Endothelial cell of umbilical vein (primary cell): ENCODE results near the gene RAD51B. TPM values are rescaled to one million over a fixed set of nuclear protein-coding genes. Genes with fewer than 3 reads are reported as not detected.

Experiments used
- BruUV-seq: library from RNA; stranded (reverse); fragments of 400-500 nt; replicated peaks from 2 replicates; lab custom pipeline; 2021; lab: Mats Ljungman, UMichigan
- CTCF ChIA-PET: fragments of 300-600, 350-600 bp; sonication (Branson Sonifier 250); formaldehyde crosslinking; loops from one replicate; lab custom pipeline; 2021; ENCODE audit warnings: antibody characterized with exemption, inconsistent platforms; lab: Charles Lee
- POLR2A ChIA-PET: fragments of 300-600, 350-600 bp; sonication (Branson Sonifier 250); formaldehyde crosslinking; loops from one replicate; lab custom pipeline; 2021; ENCODE audit warnings: antibody characterized with exemption, inconsistent platforms; lab: Charles Lee
- DNase-seq: peaks from one replicate; pipeline ENCODE4 v3.0.0-alpha.2; 2011; ENCODE audit warnings: low read depth, low spot score
- FAIRE-seq: peaks from 2 replicates; lab custom pipeline; 2011; peaks lifted over from hg19 to GRCh38; lab: Jason Lieb, UNC
- H2AFZ ChIP-seq: 2 replicates; pipeline ENCODE4 v1.6.0; 2012; ENCODE audit warnings: low read depth, low read length, control low read depth, inconsistent platforms
- H3K27ac ChIP-seq: 2 replicates; pipeline ENCODE4 v1.5.1; 2011; ENCODE audit warnings: low read depth, mild to moderate bottlenecking, control low read depth, low read length, moderate library complexity; ENCODE audit not compliant: insufficient read depth
- H3K27me3 ChIP-seq, 2 experiments: 2 replicates each; pipeline versions ENCODE4 v1.6.0 to v1.6.1; 2011; ENCODE audit warnings: low read length in 2 of 2, mixed read lengths in 1 of 2; ENCODE audit not compliant: control insufficient read depth in 2 of 2, insufficient read depth in 2 of 2
- H3K36me3 ChIP-seq, 2 experiments: 2 replicates in 1 of 2; 3 replicates in 1 of 2; pipeline ENCODE4 v1.5.1; 2011; ENCODE audit warnings: low read length in 2 of 2, mild to moderate bottlenecking in 1 of 2, moderate library complexity in 1 of 2; ENCODE audit not compliant: control insufficient read depth in 2 of 2, insufficient read depth in 2 of 2; ENCODE audit errors: extremely low read depth in 1 of 2
- H3K4me1 ChIP-seq: 3 replicates; pipeline ENCODE4 v1.5.1; 2011; ENCODE audit warnings: mild to moderate bottlenecking, low read length; ENCODE audit not compliant: control insufficient read depth, insufficient read depth; ENCODE audit errors: extremely low read depth
- H3K4me2 ChIP-seq: 2 replicates; pipeline ENCODE4 v1.6.1; 2011; ENCODE audit warnings: low read length, control low read depth, mixed read lengths; ENCODE audit not compliant: insufficient read depth
- H3K4me3 ChIP-seq, 3 experiments: fragments of 200-600 bp in 1 of 3; sonication (generic), shearing (Covaris generic) in 1 of 3; replicated peaks in 1 of 3; 2 replicates each; pipeline ENCODE4 v1.5.1; 2011 to 2016; ENCODE audit warnings: control low read depth in 3 of 3, low read length in 3 of 3, mild to moderate bottlenecking in 2 of 3, inconsistent platforms in 1 of 3, low read depth in 1 of 3, moderate library complexity in 1 of 3; ENCODE audit not compliant: insufficient read depth in 1 of 3
- H3K79me2 ChIP-seq: 2 replicates; pipeline ENCODE4 v1.6.0; 2012; ENCODE audit warnings: low read length, inconsistent platforms; ENCODE audit not compliant: control insufficient read depth, insufficient read depth
- H3K9ac ChIP-seq: replicated peaks from 2 replicates; pipeline ENCODE3; 2011; ENCODE audit warnings: low read length, control low read depth; ENCODE audit not compliant: insufficient read depth; ENCODE audit errors: extremely low read depth
- H3K9me1 ChIP-seq: replicated peaks from 3 replicates; pipeline ENCODE4 v1.6.0; 2011; ENCODE audit warnings: mild to moderate bottlenecking, low read length; ENCODE audit not compliant: control insufficient read depth, insufficient read depth; ENCODE audit errors: extremely low read depth
- H3K9me3 ChIP-seq: replicated peaks from 2 replicates; pipeline ENCODE4 v1.5.1; 2012; ENCODE audit warnings: low read length, inconsistent platforms; ENCODE audit not compliant: control insufficient read depth, insufficient read depth
- H4K20me1 ChIP-seq: replicated peaks from 2 replicates; pipeline ENCODE3; 2011; ENCODE audit warnings: mild to moderate bottlenecking, low read length; ENCODE audit not compliant: control insufficient read depth, insufficient read depth; ENCODE audit errors: extremely low read depth
- EZH2 ChIP-seq: IDR thresholded peaks from 2 replicates; pipeline ENCODE4 v1.6.1; 2012; ENCODE audit warnings: borderline replicate concordance, low read depth, mild to moderate bottlenecking, moderate library complexity, low read length, inconsistent platforms; ENCODE audit not compliant: severe bottlenecking
- FOS ChIP-seq: IDR thresholded peaks from 2 replicates; pipeline ENCODE4 v1.6.1; 2011; ENCODE audit warnings: mild to moderate bottlenecking, low read length, moderate library complexity, borderline replicate concordance; ENCODE audit not compliant: insufficient read depth
- GATA2 ChIP-seq: IDR thresholded peaks from 2 replicates; pipeline ENCODE4 v1.7.0; 2011; ENCODE audit warnings: low read depth, mild to moderate bottlenecking, moderate library complexity, mixed read lengths, low read length; ENCODE audit not compliant: insufficient read length, insufficient read depth
- JUN ChIP-seq: IDR thresholded peaks from 2 replicates; pipeline ENCODE4 v1.6.1; 2011; ENCODE audit warnings: borderline replicate concordance, low read depth; ENCODE audit not compliant: insufficient read length, insufficient read depth
- MYC ChIP-seq: IDR thresholded peaks from one replicate; pipeline ENCODE4 v1.6.1; 2011; ENCODE audit warnings: mild to moderate bottlenecking, low read depth, low read length
- POLR2A ChIP-seq: IDR thresholded peaks from 2 replicates; pipeline ENCODE4 v1.6.1; 2012; ENCODE audit warnings: low read depth, mild to moderate bottlenecking, control low read depth, low read length
- POLR2AphosphoS5 ChIP-seq: IDR thresholded peaks from 2 replicates; pipeline ENCODE4 v1.6.1; 2012; ENCODE audit warnings: low read depth, mild to moderate bottlenecking, control low read depth, low read length, moderate library complexity; ENCODE audit not compliant: insufficient read depth
- dilution Hi-C: fragments of 300-500 bp; cut with MboI; formaldehyde crosslinking; loops from one replicate; pipeline ENCODE4 v1.15.0; 2019; ENCODE audit warnings: low sequenced_read_pairs; ENCODE audit not compliant: extremely low pct_ligation_motif_present
- intact Hi-C: fragments of 100-400 bp; cut with micrococcal nuclease; formaldehyde crosslinking; loops from one replicate; pipeline ENCODE4 v1.10.0; 2022
- polyA plus RNA-seq, 4 experiments: library from polyadenylated mRNA; depleted of rRNA in 3 of 4; stranded (reverse) in 3 of 4; unstranded in 1 of 4; fragments of >200 nt; gene quantifications; 2 replicates each; pipeline versions ENCODE4 v1.2.1 to v1.2.3, GENCODE V29; 2011 to 2012; ENCODE audit warnings: missing spikeins in 1 of 4
- total RNA-seq: library from RNA; stranded (reverse); gene quantifications from 2 replicates; pipeline ENCODE4 v1.2.3, GENCODE V29; 2021
- TF ChIP-seq, protein P1 (sequence below), 2 donors: IDR thresholded peaks; 1 replicate in 1 of 2; 2 replicates in 1 of 2; pipeline ENCODE4 v1.5.1; 2011; ENCODE audit warnings: low read length in 2 of 2, mild to moderate bottlenecking in 2 of 2, moderate library complexity in 2 of 2, control low read depth in 1 of 2, inconsistent platforms in 1 of 2, low read depth in 1 of 2; ENCODE audit not compliant: insufficient read depth in 1 of 2; ENCODE audit errors: extremely low read depth in 1 of 2
- TF ChIP-seq, protein P2 (sequence below): IDR thresholded peaks from 2 replicates; pipeline ENCODE4 v1.6.1; 2011; ENCODE audit not compliant: insufficient read depth, insufficient read length

The RAD51B gene
- total and polyA plus RNA-seq, 2 donors (not counting 3 experiments of a cell fraction or from before 2014, with no cell fraction given) = 3.9 to 19.0 TPM

DNA sequence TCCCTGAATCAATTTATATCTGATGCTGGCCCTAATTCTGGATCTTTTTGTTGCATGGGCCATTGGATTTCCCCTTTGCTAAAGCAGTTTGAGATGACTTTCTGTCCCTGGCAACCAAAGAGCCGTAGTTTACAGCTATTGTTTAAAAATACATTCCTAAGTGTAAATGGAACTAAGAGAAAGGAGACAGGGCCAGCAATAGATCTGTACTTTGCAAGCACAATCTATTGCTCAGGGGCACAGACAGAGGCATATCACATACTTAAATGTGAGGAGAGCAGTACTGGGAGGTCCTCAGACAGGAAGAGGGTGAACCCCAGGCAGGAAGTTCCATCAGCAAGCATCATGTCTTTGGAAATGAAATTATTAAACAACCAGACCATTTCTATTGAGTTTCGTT lies 846.7 kb downstream of the RAD51B start:
- no peak overlapping the region for H3K4me3 ChIP-seq
- H4K20me1 ChIP-seq = no peaks in the 10 kb centered on the region
- H3K4me1 ChIP-seq = peaks cover 12% of the 10 kb centered on the region
- no peaks in the 10 kb centered on the region for H3K9me3 ChIP-seq
- BruUV-seq = no TSS peak
- H3K9ac ChIP-seq = no peak overlapping the region
- H3K27ac ChIP-seq = no peak overlapping the region
- H3K27me3 ChIP-seq = no peaks in the 10 kb centered on the region
- H3K9me1 ChIP-seq = no peaks in the 10 kb centered on the region
- FAIRE-seq = no peak
- no peak overlapping the region for H3K4me2 ChIP-seq
- CTCF ChIA-PET = interaction anchor here (1.0 to 1.5 kb wide), 3 partner anchors 9 to 17 kb away, joined by 3 to 6 read pairs (median 6); no protein-coding TSS in a partner anchor
- H3K79me2 ChIP-seq = no peaks in the 10 kb centered on the region
- peak overlapping the region; percentile 75 for H2AFZ ChIP-seq
- H3K36me3 ChIP-seq = no peaks in the 10 kb centered on the region
- intact Hi-C loops (no loop called here), dilution Hi-C loops (no loop called here)
- peak; percentile 34 for DNase-seq
- TF ChIP-seq GATA2 (no peak), EZH2 (no peak)
- POLR2A ChIA-PET = no interaction called here

DNA sequence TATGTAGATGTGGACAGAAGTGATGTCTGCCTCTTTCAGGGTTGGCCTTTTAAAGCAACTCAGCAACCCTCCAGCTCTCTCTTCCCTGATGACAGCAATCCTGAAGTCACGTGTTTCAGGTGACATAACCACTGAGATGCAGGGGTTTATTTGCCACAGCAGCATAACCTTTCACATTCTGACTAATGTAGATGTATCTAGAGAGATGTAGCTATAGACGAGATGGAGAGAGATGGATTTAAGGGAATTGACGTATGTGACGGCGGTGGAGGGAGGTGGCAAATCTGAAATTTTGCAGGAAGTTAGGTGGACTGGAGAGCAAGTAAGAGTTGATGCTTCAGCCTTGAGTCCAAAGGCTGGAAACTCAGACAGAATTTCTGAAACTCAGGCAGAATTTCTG lies 847.3 kb downstream of the RAD51B start:
- intact Hi-C loops (no loop called here), dilution Hi-C loops (no loop called here)
- Histone ChIP-seq H3K79me2 (no peaks in the 10 kb centered on the region), H3K4me1 (peaks cover 12% of the 10 kb centered on the region), H3K9me1 (no peaks in the 10 kb centered on the region), H3K4me3 (no peak overlapping the region), H2AFZ (no peak overlapping the region), H3K27ac (no peak overlapping the region), H3K9ac (no peak overlapping the region), H4K20me1 (no peaks in the 10 kb centered on the region), H3K36me3 (no peaks in the 10 kb centered on the region), H3K27me3 (no peaks in the 10 kb centered on the region), H3K4me2 (no peak overlapping the region), H3K9me3 (no peaks in the 10 kb centered on the region)
- no TSS peak for BruUV-seq
- DNase-seq = no peak
- POLR2A ChIA-PET = interaction anchor here (0.9 kb wide), 1 partner anchor 126 kb away, joined by 3 read pairs; the partner anchor contains the start of gene ZFP36L1
- CTCF ChIA-PET = interaction anchor here (1.3 to 1.5 kb wide), 2 partner anchors 8 to 16 kb away, joined by 6 read pairs; no protein-coding TSS in a partner anchor
- no peak for TF ChIP-seq EZH2
- TF ChIP-seq POLR2AphosphoS5 = no peak
- no peak for TF ChIP-seq JUN
- TF ChIP-seq, protein P1, sequence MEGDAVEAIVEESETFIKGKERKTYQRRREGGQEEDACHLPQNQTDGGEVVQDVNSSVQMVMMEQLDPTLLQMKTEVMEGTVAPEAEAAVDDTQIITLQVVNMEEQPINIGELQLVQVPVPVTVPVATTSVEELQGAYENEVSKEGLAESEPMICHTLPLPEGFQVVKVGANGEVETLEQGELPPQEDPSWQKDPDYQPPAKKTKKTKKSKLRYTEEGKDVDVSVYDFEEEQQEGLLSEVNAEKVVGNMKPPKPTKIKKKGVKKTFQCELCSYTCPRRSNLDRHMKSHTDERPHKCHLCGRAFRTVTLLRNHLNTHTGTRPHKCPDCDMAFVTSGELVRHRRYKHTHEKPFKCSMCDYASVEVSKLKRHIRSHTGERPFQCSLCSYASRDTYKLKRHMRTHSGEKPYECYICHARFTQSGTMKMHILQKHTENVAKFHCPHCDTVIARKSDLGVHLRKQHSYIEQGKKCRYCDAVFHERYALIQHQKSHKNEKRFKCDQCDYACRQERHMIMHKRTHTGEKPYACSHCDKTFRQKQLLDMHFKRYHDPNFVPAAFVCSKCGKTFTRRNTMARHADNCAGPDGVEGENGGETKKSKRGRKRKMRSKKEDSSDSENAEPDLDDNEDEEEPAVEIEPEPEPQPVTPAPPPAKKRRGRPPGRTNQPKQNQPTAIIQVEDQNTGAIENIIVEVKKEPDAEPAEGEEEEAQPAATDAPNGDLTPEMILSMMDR (IDR thresholded peaks at IDR 0.05; ENCODE audit: extremely low read depth in 1 of 2, insufficient read depth in 1 of 2, low read depth in 1 of 2, low read length in 2 of 2) = no peak
- no peak for TF ChIP-seq GATA2
- TF ChIP-seq MYC = no peak
- TF ChIP-seq FOS = no peak
- TF ChIP-seq, protein P2, sequence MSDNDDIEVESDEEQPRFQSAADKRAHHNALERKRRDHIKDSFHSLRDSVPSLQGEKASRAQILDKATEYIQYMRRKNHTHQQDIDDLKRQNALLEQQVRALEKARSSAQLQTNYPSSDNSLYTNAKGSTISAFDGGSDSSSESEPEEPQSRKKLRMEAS = no peak
- no peak for TF ChIP-seq POLR2A
- no peak for FAIRE-seq
